DMS 273 treated with DMSO at 0.1 percent for 48 hours (cell line): ENCODE data around the gene NPDC1.

ENCODE experiments used
- DNase-seq: peaks from one replicate; lab custom pipeline; 2025; lab: John Stamatoyannopoulos, UW

The NPDC1 gene

GRCh38 chr9:137055385-137056364 lies 9.7 kb upstream of the NPDC1 start:
- DNase-seq, result peak; percentile 23

GRCh38 chr9:137054932-137055384 lies 9.0 kb upstream of the NPDC1 start:
- DNase-seq, result no peak

- no peak for DNase-seq
Observed at GRCh38 chr9:137053944-137054931, 8.3 kb upstream of the NPDC1 start, which contains the start of gene ENTPD2. Gene ENTPD2 (minus strand): TSS chr9:137054061. CDS start chr9:137053997, 64 bp downstream.

- no peak for DNase-seq
Observed at GRCh38 chr9:137052998-137053943, 7.3 kb upstream of the NPDC1 start.

GRCh38 chr9:137052293-137052692 lies 6.3 kb upstream of the NPDC1 start:
- no peak for DNase-seq

GRCh38 chr9:137051145-137051724 lies 5.3 kb upstream of the NPDC1 start:
- no peak for DNase-seq

- no peak for DNase-seq
Observed at GRCh38 chr9:137050570-137050969, 4.6 kb upstream of the NPDC1 start.

- DNase-seq, result no peak
Observed at GRCh38 chr9:137049544-137050449, 3.8 kb upstream of the NPDC1 start.

- no peak for DNase-seq
Observed at GRCh38 chr9:137048655-137049543, 2.9 kb upstream of the NPDC1 start.

GRCh38 chr9:137045294-137046087 lies 486 bp downstream of the NPDC1 start:
- peak; percentile 24 for DNase-seq

- no peak for DNase-seq
Observed at GRCh38 chr9:137044502-137045177, 1.3 kb downstream of the NPDC1 start.

- no peak for DNase-seq
Observed at GRCh38 chr9:137044037-137044436, 1.9 kb downstream of the NPDC1 start.

- DNase-seq, result no peak
Observed at GRCh38 chr9:137042751-137043727, 2.9 kb downstream of the NPDC1 start.

GRCh38 chr9:137041124-137041523 lies 4.9 kb downstream of the NPDC1 start:
- DNase-seq, result no peak

GRCh38 chr9:137040568-137040967 lies 5.4 kb downstream of the NPDC1 start:
- DNase-seq, result no peak
